Forelimb muscle (tissue), 1 donor: Measurements from ENCODE around the gene PMEL. TPM values are rescaled to one million over a fixed set of nuclear protein-coding genes. Genes with fewer than 3 reads are reported as not detected.
"Not testable (repeated sequence)": the region's sequence is repeated elsewhere in the genome, so short reads cannot be mapped to it uniquely, and the experiment has no call there.

Experiments
- DNase-seq: peaks from one replicate; pipeline ENCODE4 v3.0.0-alpha.2; 2013; ENCODE audit warnings: low read depth
- polyA plus RNA-seq: library from polyadenylated mRNA; unstranded; fragments of 120-200 nt; gene quantifications from one replicate; pipeline ENCODE4 v1.2.1, GENCODE V29; 2013; ENCODE audit not compliant: insufficient read length

Gene PMEL
- polyA plus RNA-seq, 1 donor, result 1.1 TPM

DNA sequence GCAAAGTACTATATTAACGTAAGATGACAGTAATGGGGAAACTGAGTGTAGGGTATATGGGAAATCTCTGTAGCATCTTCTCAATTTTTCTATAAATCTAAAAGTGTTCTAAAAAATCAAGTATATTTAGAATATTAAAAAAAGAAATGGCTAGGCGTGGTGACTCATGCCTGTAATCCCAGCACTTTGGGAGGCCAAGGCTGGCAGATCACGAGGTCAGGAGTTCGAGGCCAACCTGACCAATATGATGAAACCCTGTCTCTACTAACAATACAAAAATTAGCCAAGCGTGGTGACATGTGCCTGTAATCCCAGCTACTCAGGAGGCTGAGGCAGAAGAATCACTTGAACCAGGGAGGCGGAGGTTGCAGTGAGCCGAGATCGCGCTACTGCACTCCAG lies 42.2 kb downstream of the PMEL start:
- DNase-seq, result not testable (repeated sequence)

DNA sequence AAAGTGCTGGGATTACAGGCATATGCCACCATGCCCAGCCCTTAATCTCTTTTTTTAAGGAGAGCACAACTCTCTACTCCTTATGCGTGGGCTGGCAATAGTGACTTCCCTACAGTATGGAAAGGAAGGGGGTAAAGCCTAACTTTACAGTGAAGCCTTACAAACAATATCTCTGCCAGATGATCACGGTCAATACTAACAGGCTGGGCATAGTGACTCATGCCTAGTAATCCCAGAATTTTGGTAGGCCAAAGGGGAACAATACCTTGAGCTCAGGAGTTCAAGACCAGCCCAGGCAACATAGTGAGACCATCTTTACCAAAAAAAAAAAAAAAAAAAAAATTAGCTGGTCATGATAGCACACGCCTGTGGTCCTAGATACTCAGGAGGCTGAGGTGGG lies 43.7 kb downstream of the PMEL start:
- no peak for DNase-seq

DNA sequence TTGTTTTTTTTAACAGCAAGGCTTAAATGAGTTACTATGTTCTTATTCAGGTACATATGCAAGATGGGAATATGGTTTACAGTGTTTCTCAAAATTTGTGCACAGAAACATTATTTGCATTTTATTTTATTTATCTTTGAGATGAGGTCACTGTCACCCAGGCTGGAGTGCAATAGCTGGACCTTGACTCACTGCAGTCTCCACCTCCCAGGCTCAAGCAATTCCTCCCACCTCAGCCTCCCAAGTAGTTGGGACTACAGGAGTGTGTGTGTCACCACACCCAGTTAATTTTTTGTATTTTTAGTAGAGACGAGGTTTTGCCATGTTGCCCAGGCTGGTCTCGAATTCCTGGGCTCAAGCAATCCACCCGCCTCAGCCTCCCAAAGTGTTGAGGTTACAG lies 46.8 kb downstream of the PMEL start:
- not testable (repeated sequence) for DNase-seq

DNA sequence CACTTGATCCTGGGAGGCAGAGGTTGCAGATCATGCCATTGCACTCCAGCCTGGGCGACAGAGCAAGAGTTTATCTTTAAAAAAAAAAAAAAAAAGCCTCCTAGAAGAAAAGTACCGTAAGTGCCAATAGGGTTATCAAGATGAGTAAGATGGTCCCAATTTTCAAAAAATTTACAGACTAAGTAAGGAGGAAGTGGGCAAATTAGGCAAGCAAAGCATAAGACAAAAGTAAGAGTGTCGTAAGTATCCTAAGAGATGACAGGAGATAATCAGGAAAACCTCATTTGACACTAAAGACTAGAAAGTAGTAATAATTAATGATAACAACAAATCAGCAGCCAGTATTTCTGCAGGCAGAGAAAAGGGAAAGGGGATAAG lies 50.4 kb downstream of the PMEL start:
- DNase-seq, result no peak

DNA sequence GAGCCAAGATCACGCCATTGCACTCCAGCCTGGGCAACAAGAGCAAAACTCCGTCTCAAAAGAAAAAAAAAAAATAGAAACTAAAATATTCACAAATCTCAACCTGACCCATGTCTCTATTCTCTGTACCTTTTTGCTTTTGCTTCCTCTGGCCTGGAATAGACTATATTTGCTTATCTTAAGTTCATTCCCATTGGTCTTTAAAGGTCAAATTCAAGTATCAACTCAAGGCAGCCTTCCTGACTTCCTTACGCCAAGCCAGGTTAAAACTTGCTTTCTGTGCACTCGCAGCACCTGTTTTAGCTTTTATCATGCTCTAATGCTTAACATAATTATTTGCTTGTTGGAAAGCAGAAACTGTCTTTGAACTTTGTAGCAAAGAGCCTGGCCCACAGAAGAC lies 52.9 kb downstream of the PMEL start:
- no peak for DNase-seq

DNA sequence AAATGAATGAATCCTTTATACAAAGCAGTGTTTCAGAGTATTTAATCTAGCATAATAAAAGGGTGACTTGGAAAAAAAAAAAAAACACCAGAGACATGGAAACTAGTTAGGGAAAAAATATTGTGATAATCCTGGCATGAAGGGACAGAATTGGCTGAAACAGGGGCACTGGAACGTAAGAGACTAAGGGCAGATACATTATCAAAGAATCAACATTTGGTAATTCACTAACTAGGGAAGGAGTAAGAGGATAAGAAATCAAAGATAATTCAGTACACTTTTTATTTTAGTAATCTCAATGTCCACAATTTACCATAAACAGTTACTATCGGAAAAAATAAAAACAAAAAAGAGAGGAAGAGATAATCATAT lies 56.3 kb downstream of the PMEL start:
- DNase-seq, result no peak

DNA sequence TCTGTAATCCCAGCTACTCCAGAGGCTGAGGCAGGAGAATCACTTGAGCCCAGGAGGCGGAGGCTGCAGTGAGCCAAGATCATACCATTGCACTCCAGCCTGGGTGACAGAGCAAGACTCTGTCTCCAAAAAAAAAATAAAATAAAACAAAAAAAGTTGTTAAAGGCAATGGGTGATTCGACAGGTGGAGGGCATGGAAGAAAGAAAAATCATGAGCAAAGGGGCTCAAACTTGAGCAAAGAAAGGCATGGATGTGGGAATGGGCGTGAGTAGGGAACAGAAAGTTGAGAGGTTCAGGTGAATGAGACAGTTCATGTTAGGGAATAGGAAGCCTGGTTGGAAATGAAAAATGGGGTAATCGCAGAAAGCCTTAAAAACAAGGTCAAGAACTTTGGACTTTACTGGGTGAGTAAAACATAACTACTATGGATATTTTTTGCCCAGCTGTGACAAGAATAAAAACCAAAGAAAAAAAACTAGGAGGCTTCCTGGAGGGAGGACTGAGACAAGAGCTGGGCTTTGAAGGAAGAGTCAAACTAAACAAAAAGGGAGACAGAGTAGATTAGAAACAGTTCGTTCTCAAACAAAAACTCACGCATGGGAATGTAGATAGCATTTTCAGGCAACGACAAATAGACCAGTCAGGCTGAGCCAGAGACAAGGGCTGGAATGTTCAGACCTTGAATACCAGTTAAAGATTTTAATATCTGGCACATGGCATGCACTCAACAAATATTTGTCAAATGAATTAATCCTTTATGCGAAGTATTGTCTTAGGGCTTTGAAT lies 56.9 kb downstream of the PMEL start:
- no peak for DNase-seq

DNA sequence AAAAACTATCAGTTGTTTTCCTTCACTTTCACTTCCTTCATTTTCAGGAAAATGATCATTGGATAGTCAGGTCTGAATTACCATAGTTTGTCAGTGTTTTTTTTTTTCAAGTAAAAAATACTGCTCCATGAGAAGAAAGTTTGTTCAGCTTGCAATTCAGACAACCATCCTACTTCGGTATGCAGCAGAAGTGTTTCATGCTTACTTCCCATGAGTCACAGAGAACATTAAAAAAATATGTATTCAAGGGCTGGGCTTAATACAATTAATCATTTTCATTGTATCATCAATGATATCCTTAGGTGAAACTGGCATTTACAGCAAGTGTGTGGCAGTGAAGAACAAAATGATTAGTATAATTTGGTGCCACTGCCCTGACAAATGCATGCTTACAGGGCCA lies 59.8 kb downstream of the PMEL start:
- no peak for DNase-seq

Other genes with a start within 250 kb of the PMEL start
- gene BLOC1S1, start 250.0 kb downstream of the PMEL start, polyA plus RNA-seq, result 103 TPM
- gene RDH5, start 245.6 kb downstream of the PMEL start, polyA plus RNA-seq, result 31.3 TPM
- 770 TPM for gene CD63, start 237.0 kb downstream of the PMEL start, polyA plus RNA-seq
- gene GDF11, start 222.9 kb downstream of the PMEL start, polyA plus RNA-seq, result 17.2 TPM
- gene SARNP, start 148.3 kb downstream of the PMEL start, polyA plus RNA-seq, result 68.8 TPM
- gene ORMDL2, start 148.0 kb downstream of the PMEL start, polyA plus RNA-seq, result 15.9 TPM
- gene DNAJC14, start 136.5 kb downstream of the PMEL start, polyA plus RNA-seq, result 20.6 TPM
- gene MMP19, start 123.1 kb downstream of the PMEL start, polyA plus RNA-seq, result 2.7 TPM
- 17.9 TPM for gene PYM1, start 38.1 kb downstream of the PMEL start, polyA plus RNA-seq
- gene DGKA, start 34.9 kb downstream of the PMEL start, polyA plus RNA-seq, result 15.0 TPM
- gene CDK2, start 788 bp upstream of the PMEL start, polyA plus RNA-seq, result 23.4 TPM
- 129 TPM for gene RAB5B, start 8.0 kb upstream of the PMEL start, polyA plus RNA-seq
- gene SUOX, start 31.2 kb upstream of the PMEL start, polyA plus RNA-seq, result 16.1 TPM
- gene IKZF4, start 55.0 kb upstream of the PMEL start, polyA plus RNA-seq, result 9.4 TPM
- gene RPS26, start 75.9 kb upstream of the PMEL start, polyA plus RNA-seq, result 69.7 TPM
- gene ERBB3, start 114.1 kb upstream of the PMEL start, polyA plus RNA-seq, result 187 TPM
- 111 TPM for gene PA2G4, start 138.5 kb upstream of the PMEL start, polyA plus RNA-seq
- 5,976 TPM for gene RPL41, start 150.6 kb upstream of the PMEL start, polyA plus RNA-seq
- gene ZC3H10, start 152.2 kb upstream of the PMEL start, polyA plus RNA-seq, result 3.6 TPM
- gene ESYT1, start 162.2 kb upstream of the PMEL start, polyA plus RNA-seq, result 71.4 TPM
- 905 TPM for gene MYL6B, start 186.5 kb upstream of the PMEL start, polyA plus RNA-seq
- 1,230 TPM for gene MYL6, start 192.3 kb upstream of the PMEL start, polyA plus RNA-seq
- gene SMARCC2, start 223.4 kb upstream of the PMEL start, polyA plus RNA-seq, result 53.8 TPM